HG02798 (cell line): Measurements from ENCODE around the gene ERRFI1.
"Not testable (repeated sequence)": the region's sequence is repeated elsewhere in the genome, so short reads cannot be mapped to it uniquely, and the experiment has no call there.

ENCODE experiments used
- ATAC-seq: cut with Tn5 transposase; IDR thresholded peaks from one replicate; pipeline ENCODE4 v1.9.1; 2021; ENCODE audit warnings: mild to moderate bottlenecking; ENCODE audit not compliant: unreplicated experiment, poor library complexity

ERRFI1 gene, protein sequence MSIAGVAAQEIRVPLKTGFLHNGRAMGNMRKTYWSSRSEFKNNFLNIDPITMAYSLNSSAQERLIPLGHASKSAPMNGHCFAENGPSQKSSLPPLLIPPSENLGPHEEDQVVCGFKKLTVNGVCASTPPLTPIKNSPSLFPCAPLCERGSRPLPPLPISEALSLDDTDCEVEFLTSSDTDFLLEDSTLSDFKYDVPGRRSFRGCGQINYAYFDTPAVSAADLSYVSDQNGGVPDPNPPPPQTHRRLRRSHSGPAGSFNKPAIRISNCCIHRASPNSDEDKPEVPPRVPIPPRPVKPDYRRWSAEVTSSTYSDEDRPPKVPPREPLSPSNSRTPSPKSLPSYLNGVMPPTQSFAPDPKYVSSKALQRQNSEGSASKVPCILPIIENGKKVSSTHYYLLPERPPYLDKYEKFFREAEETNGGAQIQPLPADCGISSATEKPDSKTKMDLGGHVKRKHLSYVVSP

DNA sequence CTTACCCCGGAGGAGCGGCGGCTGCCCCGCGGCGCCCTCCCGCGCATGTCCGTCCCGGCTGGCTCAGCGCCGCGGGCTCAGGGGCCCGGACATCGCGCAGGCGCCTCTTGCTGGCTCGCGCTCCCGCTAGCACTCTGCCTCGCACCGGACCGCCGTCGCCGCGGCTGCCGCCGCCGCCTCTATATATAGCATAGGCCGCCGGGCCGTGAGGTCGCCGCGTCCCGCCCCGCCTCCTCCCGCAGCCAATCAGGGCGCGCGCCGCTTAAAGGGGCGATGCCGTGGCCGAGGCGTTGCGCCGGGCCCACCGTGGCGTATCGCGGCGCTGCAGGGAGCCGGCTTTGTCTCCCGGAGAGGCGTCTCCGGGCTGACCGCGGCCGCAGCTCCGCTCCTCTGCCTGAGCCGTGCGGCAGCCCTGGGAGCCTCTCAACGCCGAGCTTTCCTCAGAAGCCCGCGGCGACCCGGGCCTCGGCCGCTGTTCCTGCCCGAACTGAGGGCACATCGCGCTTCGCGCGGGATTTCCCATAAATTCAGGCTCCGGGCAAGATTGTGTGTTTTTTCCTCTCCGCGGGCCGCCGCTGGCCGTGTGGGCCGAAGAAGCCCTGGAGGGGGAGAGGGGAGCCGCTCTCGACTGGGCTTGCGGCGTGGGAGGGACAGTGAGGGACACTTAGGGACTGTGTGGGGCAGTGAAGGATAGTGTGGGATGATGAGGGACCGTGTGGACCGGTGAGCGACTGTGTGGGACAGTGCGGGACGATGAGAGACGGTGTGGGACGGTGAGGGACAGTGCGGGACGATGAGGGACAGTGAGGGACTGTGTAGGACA lies at the start of gene ERRFI1:
Gene ERRFI1, minus strand, starts transcription at position 157 of the 823 bp plus-strand sequence. CDS start 10,690 bp downstream, outside the sequence.
- peak; percentile 92 for ATAC-seq

DNA sequence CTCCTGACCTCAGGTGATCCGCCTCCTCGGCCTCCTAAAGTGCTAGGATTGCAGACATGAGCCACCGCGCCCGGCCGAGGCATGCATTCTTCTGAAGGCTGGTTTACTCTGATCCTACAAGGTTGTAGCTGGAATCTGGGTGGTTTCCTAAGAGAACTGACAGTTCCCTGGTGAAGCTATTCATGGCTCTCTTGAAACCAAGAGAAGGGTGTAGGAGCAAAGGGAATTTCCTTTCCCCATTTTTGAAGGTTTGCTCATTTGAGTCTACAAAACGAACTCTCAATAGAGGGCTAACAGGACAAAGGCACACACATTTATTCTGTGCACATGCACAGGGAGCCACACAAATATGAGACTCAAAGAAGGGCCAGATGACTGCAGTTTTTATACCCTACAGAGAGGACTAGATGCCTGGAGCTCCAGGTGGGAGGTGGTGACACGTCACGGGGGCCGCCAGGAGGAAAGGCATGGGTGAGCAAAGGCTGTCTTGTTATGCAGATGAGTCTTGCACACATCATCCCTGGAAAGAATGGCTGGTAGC lies 49.5 kb upstream of the ERRFI1 start:
- ATAC-seq: no peak

DNA sequence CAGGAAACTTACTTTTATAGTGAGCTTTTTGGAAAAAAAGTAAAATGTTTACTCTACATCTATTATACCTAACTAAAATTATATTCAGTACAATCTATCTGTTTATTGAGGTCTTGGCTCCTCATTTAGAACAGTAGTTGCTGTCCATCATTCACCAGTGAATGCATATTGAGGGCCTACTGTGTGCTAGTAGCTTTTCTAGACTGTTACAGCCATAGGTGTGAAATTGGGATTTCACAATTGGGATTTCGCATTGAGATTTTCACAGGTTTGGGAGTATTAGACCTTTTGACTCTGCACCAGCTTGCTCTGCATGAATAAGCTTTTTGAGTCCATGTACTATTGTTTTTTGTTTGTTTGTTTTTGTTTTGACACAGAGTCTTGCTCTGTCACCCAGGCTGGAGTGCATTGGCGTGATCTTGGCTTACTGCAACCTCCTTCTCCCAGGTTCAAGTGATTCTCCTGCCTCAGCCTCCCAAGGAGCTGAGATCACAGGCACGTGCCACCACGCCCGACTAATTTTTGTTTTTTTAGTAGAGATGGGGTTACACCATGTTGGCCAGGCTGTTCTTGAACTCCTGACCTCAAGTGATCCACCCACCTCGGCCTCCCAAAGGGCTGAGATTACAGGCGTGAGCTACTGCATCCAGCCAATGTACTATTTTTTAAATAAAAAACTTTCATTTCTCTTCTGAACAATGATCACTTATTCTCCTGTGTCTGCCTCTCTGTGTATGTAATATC lies 47.2 kb upstream of the ERRFI1 start:
- ATAC-seq: no peak

DNA sequence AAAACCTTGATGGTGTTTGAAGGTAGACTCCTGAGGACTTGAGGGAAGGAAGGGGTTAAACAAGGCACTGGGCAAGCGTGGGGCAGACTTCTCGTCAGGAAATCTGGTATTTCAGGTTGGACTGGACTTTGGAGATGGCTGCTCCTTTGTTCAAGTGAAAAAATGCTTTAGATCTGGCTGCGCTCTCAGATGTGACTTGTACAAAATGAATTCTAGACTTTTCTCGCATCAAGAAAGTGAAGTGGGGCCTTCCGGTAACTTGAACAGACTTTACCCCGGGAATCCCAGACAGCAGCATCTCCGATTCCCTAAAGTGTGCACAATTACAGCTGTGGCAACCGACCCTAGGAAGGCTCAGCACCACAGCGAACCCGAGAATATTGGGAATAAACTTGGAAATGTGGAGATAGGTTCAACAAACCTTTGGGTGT lies 44.3 kb upstream of the ERRFI1 start:
- no peak for ATAC-seq

DNA sequence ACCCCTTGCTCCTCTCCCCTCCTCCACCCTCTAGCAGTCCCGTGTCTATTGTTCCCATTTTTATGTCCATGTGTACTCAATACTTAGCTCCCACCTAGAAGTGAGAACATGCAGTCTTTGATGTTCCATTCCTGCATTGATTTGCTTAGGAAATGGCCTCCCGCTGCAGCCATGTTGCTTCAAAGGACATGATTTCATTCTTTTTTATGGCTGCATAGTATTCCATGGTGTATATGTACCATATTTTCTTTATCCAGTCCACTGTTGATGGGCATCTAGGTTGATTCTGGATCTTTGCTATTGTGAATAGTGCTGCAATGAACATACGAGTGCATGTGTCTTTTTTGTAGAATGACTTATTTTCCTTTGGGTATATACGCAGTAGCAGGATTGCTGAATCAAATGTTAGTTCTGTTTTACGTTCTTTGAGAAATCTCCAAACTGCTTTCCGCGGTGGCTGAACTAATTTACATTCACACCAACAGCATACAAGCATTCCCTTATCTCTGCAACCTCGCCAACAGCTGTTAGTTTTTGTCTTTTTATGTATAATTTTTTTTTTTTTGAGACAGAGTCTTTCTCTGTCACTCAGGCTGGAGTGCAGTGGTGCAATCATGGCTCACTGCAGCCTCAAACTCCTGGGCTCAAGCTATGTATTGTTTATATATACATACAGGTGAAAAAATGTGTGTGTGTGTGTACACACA lies 43.7 kb upstream of the ERRFI1 start:
- ATAC-seq: not testable (repeated sequence)

DNA sequence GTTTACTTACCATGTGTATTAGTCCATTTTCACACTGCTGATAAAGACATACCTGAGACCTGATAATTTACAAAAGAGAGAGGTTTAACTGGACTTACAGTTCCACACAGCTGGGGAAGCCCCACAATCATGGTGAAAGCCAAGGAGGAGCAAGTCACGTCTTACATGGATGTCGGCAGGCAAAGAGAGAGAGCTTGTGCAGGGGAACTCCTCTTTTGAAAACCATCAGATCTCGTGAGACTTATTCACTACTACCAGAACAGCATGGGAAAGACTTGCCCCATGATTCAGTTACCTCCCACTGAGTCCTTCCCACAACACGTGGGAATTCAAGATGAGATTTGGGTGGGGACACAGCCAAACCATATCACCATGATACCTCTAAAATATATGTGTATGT lies 39.3 kb upstream of the ERRFI1 start:
- no peak for ATAC-seq

DNA sequence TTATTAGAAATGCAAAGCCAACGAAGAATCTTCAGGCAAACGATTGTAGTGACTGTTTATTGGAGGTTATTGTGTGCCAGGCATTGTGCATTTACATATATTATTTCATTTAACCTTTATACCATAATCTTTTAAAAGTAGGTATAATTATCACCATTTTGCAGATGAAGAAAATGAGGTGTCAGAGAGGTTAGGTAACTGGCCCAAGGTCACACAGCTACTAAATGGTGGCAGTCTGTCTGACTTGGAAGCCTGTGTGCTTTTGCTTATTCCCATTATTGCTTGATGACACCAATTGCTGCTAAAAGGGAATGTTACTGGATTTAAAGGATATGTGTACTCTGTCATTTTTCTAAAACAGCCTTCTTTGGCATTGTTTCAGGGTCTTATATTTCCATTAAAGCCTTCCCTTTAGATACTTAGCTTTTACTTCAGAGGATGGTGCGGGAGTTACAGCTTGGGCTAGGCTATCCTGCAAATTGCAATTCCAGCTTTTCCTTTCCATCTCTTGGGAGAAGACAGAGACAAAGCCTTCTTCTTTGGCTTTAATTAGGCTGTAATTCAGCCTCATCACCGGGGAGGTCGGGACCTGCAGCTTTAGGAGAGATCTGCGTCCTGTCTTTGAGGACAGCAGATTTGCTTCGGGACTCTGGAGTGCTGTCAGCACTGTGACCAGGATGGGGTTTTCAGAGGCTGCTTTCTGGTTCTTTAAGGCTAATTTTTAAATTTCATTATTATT lies 37.4 kb upstream of the ERRFI1 start:
- no peak for ATAC-seq

DNA sequence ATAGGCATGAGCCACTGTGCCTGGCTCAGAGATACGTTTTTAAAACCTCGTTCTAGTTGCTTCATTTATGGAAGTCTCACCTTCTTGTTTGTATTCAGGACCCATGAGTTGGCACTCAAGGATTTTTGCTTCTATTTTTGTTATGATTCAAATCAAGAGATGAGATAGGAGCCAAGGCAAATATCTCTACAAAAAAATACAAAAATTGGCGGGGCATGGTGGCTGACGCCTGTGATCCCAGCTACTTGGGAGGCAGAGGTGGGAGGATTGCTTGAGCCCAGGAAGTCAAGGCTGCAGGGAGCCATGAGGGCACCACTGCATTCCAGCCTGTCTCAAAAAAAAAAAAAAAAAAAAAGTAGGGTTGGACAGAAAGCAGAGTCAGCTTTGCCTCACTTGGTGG lies 36.8 kb upstream of the ERRFI1 start:
- no peak for ATAC-seq

DNA sequence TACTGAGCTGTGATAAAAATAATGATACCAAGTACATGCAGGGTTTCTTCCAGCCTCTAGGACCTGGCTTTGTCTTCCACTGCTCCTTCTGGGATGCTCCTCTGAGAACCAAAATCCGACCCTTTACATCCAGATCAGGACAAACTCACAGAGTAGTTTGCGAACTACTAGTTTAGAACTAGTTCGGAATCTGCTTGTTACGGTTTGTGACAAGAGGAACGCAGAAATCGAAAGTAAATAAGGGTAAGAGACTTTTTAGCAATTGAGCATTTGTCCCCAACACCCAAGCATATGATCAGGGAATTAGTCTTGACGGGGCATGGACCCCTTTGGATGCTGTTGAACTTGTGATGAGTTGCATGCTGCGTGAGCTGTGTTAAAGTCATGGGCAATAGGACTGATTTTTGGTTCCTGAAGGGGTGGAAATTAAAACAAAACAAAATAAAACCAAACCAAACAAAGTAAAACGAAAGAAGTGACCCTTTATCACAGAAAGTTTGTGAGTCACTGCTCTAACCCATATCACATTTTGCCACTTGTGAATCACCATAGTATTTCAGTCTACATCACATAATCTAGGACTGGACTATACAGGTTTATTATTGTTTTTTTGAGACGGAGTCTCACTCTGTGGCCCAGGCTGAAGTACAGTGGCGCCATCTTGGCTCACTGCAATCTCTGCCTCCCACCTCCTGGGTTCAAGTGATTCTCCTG lies 35.7 kb upstream of the ERRFI1 start:
- no peak for ATAC-seq

DNA sequence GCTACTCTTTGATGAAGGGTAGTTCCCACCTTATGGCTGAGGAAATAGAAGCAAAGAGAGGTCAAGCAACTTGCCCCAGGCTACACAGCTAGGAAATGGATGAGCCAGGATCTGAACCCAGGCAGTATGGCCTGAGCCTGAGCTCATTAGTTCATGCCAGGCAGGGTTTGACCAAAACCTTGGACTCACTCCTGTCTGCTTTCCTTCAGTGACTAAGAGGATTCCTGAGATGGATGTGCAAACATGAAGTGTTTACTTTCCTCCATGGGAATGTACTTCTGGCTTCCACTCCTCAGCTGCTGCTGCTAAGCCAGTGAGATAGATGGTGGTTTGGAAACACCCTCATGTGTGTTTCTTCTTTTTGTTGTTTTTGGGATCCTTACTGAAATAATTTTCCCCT lies 35.1 kb upstream of the ERRFI1 start:
- no peak for ATAC-seq

DNA sequence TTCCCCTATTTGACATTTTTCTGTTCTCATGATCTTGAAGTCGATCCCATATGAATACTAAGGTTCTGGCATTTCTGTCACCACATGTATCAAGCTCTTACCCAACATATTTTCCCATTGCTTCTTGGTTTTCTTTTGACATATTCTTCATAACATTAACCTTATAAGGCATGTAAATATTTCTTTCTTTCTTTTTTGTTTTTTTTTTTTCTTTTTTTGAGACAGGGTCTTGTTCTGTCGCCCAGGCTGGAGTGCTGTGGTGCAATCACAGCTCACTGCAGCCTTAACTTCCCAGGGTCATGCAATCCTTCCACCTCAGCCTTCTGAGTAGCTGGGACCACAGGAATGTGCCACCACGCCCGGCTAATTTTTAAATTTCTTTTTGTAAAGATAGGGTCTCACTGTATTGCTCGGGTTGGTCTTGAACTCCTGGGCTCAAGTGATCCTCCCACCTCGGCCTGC lies 33.1 kb upstream of the ERRFI1 start:
- no peak for ATAC-seq

DNA sequence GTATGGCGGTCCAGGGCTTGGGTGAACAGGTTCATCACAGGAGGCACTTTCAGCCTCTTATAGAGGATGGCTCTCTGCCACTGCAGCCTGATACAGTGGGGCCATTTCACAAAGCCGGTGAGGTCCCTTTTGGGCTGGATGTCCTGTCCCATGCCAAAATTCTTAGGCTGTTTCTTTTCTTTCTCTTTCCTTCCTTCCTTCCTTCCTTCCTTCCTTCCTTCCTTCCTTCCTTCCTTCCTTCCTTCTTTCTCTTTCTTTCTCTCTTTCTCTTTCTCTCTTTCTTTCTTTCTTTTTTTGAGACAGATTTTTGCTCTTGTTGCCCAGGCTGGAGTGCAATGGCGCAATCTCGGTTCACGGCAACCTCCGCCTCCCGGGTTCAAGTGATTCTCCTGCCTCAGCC lies 31.7 kb upstream of the ERRFI1 start:
- ATAC-seq: not testable (repeated sequence)

DNA sequence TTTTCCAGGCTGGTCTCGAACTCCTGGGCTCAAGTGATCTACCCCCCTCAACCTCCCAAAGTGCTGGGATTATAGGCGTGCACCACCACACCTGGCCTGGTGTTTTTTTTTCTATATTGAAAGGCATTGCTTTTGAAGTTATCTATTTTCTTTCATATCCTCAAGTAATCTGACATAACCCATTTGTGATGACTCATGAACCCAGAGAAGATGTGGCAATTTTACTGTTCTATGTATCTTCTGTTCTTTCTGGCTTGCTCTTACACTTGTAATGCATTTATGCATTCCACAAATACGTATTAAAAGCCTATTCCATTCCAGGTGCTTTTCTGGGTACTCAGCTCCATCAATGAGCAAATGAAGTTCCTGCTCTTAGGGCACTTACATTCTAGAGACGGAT lies 29.9 kb upstream of the ERRFI1 start:
- no peak for ATAC-seq

DNA sequence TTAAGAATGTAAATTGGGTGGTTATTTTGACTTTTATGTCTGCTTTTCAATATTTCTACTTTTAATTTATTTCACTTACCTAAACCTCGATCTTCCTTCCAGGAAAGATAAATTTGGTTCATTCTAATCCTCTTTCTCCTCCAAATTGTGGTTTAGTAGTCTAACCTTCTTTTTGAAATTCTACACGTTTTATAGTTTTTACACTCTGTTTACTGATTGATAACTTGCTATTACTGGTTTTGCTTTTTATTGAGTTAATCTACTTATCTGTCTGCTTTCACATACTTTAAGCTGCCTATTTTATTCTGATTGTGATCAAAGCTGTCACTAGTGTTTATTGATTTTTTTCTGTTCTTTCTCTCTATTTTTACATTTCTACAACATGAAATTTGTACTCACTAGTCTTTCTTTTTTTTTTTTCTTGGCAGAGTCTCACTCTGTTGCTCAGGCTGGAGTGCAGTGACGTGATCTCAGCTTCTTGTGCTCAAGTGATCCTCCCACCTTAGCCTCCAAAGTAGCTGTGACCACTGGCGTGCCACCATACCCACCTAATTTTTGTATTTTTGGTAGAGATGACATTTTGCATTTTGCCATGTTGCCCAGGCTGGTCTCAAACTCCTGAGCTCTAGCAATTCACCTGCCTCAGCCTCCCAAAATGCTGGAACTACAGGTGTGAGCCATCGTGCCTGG lies 27.9 kb upstream of the ERRFI1 start:
- ATAC-seq: no peak

DNA sequence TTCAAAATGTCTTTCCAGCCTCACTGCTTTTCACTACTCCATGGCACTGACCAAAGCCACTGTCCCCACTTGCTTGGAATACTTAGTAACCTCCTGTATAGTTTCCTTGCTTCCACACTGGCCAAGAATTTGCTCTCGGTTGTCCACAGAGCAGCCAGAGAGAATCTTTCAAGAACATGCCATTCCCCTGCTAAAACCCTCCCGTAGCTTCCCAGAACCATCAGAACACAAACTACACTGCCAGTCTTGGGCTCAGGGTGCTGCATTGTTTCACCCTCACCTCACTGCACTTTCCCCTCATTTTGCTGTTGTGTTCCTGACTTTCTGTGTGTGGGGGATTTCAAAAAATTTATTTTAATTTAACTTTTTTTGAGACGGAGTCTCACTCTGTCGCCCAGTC lies 25.5 kb upstream of the ERRFI1 start:
- ATAC-seq: no peak

DNA sequence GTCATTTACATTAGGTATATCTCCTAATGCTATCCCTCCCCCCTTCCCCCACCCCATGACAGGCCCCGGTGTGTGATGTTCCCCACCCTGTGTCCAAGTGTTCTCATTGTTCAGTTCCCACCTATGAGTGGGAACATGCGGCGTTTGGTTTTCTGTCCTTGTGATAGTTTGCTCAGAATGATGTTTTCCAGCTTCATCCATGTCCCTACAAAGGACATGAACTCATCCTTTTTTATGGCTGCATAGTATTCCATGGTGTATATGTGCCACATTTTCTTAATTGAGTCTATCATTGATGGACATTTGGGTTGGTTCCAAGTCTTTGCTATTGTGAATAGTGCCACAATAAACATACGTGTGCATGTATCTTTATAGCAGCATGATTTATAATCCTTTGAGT lies 23.1 kb upstream of the ERRFI1 start:
- not testable (repeated sequence) for ATAC-seq

DNA sequence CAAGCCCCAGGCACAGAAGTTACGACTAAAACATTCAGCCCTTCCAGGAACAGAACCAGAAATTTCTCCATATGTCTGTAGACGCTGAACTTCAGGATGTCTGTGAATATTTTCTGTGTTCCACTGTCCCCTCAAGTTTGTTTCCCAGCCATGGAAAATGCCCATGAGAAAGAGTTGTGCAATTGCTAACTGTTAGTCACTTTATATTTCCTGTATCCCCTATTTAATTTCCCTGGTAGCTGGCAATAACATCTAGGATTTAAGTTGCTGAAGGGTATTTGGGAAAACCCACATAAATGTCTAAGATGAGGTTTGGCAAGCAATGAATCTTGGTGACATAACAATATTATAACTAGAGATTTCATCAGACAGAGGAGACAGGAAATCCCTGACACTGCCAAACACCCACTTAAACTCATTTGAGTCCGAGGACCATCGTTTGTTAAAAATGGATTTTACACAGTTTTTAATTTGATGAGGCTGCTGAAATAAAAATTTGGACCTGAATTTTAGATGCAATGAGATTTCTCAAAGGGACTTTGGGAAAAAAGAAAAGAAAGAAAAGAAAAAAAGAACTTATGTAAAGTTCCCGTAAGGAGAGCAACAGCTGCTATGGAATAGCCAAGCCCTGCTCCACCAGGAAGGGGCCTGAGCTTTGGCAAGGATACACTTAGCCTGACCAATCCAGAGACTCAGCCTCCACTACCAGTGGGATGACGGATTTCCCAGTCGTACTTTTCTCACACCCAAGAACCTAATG lies 21.8 kb upstream of the ERRFI1 start:
- ATAC-seq: no peak
